H1 (cell line): Measurements from ENCODE around the gene GPC4. TPM values are rescaled to one million over a fixed set of nuclear protein-coding genes. Genes with fewer than 3 reads are reported as not detected.

Experiments
- CTCF ChIA-PET: fragments of 300-600 bp; sonication (Branson Sonifier 250); formaldehyde crosslinking; loops from one replicate; lab custom pipeline; 2021; ENCODE audit not compliant: partially characterized antibody; lab: Charles Lee
- POLR2A ChIA-PET: fragments of 300-600 bp; sonication (Branson Sonifier 250); formaldehyde crosslinking; loops from one replicate; lab custom pipeline; 2021; ENCODE audit warnings: inconsistent platforms; ENCODE audit not compliant: partially characterized antibody; lab: Charles Lee
- DNase-seq, 2 experiments: peaks; one replicate each; pipeline versions ENCODE4 v3.0.0 to v3.0.0-alpha.2; 2010 to 2022; ENCODE audit warnings: low spot score in 2 of 2, low read depth in 1 of 2, mixed read lengths in 1 of 2
- FAIRE-seq: peaks from 2 replicates; lab custom pipeline; 2011; peaks lifted over from hg19 to GRCh38; lab: Jason Lieb, UNC
- H2AFZ ChIP-seq: 2 replicates; pipeline ENCODE4 v1.8.1; 2012; ENCODE audit warnings: low read length, inconsistent platforms
- H2AK5ac ChIP-seq: 2 replicates; pipeline ENCODE4 v1.6.1; 2013; ENCODE audit warnings: low read depth, low read length
- H2BK120ac ChIP-seq: replicated peaks from 2 replicates; pipeline ENCODE3; 2013; ENCODE audit warnings: low read depth, low read length, inconsistent platforms
- H2BK12ac ChIP-seq: 2 replicates; pipeline ENCODE4 v1.6.1; 2013; ENCODE audit warnings: low read depth, low read length
- H2BK15ac ChIP-seq: 2 replicates; pipeline ENCODE4 v1.6.1; 2013; ENCODE audit warnings: low read length
- H2BK20ac ChIP-seq: 2 replicates; pipeline ENCODE4 v1.6.1; 2013; ENCODE audit warnings: low read length
- H2BK5ac ChIP-seq: 2 replicates; pipeline ENCODE4 v1.6.1; 2013; ENCODE audit warnings: low read depth, low read length
- H3K14ac ChIP-seq: 2 replicates; pipeline ENCODE4 v1.6.1; 2013; ENCODE audit warnings: inconsistent platforms; ENCODE audit not compliant: insufficient read length
- H3K18ac ChIP-seq: 2 replicates; pipeline ENCODE4 v1.6.1; 2013; ENCODE audit warnings: low read length; ENCODE audit errors: extremely low read depth
- H3K23ac ChIP-seq: 2 replicates; pipeline ENCODE4 v1.6.1; 2013; ENCODE audit warnings: inconsistent platforms; ENCODE audit not compliant: insufficient read length
- H3K23me2 ChIP-seq: 2 replicates; pipeline ENCODE4 v1.6.1; 2013; ENCODE audit warnings: low read depth, low read length
- H3K27ac ChIP-seq: 2 replicates; pipeline ENCODE4 v1.6.1; 2011; ENCODE audit warnings: low read depth, low read length, inconsistent platforms
- H3K27me3 ChIP-seq, 4 experiments: replicated peaks in 1 of 4; 1 replicate in 1 of 4; 2 replicates in 3 of 4; pipeline versions ENCODE4 v1.6.1 to v1.8.1; 2011 to 2013; ENCODE audit warnings: low read length in 3 of 4, mild to moderate bottlenecking in 3 of 4, inconsistent platforms in 2 of 4, mixed read lengths in 2 of 4, moderate library complexity in 1 of 4; ENCODE audit not compliant: control insufficient read depth in 3 of 4, insufficient read depth in 3 of 4; ENCODE audit errors: extremely low read depth in 1 of 4
- H3K36me3 ChIP-seq, 4 experiments: 2 replicates each; pipeline versions ENCODE4 v1.6.1 to v1.8.1; 2011 to 2013; ENCODE audit warnings: mild to moderate bottlenecking in 4 of 4, low read length in 3 of 4, moderate library complexity in 2 of 4, control low read depth in 1 of 4, inconsistent platforms in 1 of 4; ENCODE audit not compliant: insufficient read depth in 4 of 4, control insufficient read depth in 2 of 4
- H3K4ac ChIP-seq: replicated peaks from 2 replicates; pipeline ENCODE3; 2013; ENCODE audit warnings: low read length, low read depth, mixed read lengths, inconsistent platforms; ENCODE audit not compliant: insufficient read length
- H3K4me1 ChIP-seq, 4 experiments: replicated peaks in 1 of 4; 1 replicate in 1 of 4; 2 replicates in 3 of 4; pipeline versions ENCODE4 v1.6.1 to v1.8.1; 2011 to 2013; ENCODE audit warnings: low read length in 3 of 4, inconsistent platforms in 2 of 4, mixed read lengths in 1 of 4; ENCODE audit not compliant: insufficient read depth in 4 of 4, control insufficient read depth in 3 of 4
- H3K4me2 ChIP-seq, 2 experiments: 2 replicates each; pipeline versions ENCODE4 v1.6.1 to v1.8.1; 2011 to 2013; ENCODE audit warnings: low read depth in 2 of 2, low read length in 2 of 2, control low read depth in 1 of 2, inconsistent platforms in 1 of 2, mild to moderate bottlenecking in 1 of 2; ENCODE audit not compliant: insufficient read depth in 1 of 2
- H3K4me3 ChIP-seq, 4 experiments: fragments of 200-600, 300-600 bp in 1 of 4; sonication (generic), shearing (Covaris generic), sonication (Bioruptor Twin) in 1 of 4; 2 replicates each; pipeline versions ENCODE4 v1.5.1 to v1.8.1; 2011 to 2016; ENCODE audit warnings: low read length in 4 of 4, low read depth in 3 of 4, control low read depth in 2 of 4, inconsistent platforms in 2 of 4, mild to moderate bottlenecking in 2 of 4, mixed read lengths in 1 of 4, moderate library complexity in 1 of 4; ENCODE audit not compliant: insufficient read depth in 2 of 4; ENCODE audit errors: extremely low read depth in 1 of 4
- H3K56ac ChIP-seq: replicated peaks from 2 replicates; pipeline ENCODE3; 2013; ENCODE audit warnings: low read depth, mild to moderate bottlenecking, mixed read lengths, low read length, inconsistent platforms; ENCODE audit not compliant: insufficient read length
- H3K79me1 ChIP-seq: 2 replicates; pipeline ENCODE4 v1.6.1; 2013; ENCODE audit warnings: low read depth, low read length, control low read depth
- H3K79me2 ChIP-seq, 2 experiments: 2 replicates each; pipeline versions ENCODE4 v1.6.1 to v1.8.1; 2012 to 2013; ENCODE audit warnings: low read length in 2 of 2, mild to moderate bottlenecking in 2 of 2, inconsistent platforms in 1 of 2; ENCODE audit not compliant: insufficient read depth in 2 of 2, control insufficient read depth in 1 of 2
- H3K9ac ChIP-seq, 4 experiments: replicated peaks in 1 of 4; 1 replicate in 1 of 4; 2 replicates in 3 of 4; pipeline versions ENCODE4 v1.6.1 to v1.8.1; 2011 to 2013; ENCODE audit warnings: low read depth in 3 of 4, low read length in 3 of 4, control low read depth in 2 of 4, mild to moderate bottlenecking in 2 of 4, moderate library complexity in 2 of 4, inconsistent platforms in 1 of 4; ENCODE audit errors: extremely low read depth in 1 of 4
- H3K9me3 ChIP-seq, 2 experiments: 2 replicates each; pipeline versions ENCODE4 v1.6.1 to v1.8.1; 2012 to 2013; ENCODE audit warnings: mild to moderate bottlenecking in 2 of 2, moderate library complexity in 2 of 2, control low read depth in 1 of 2, inconsistent platforms in 1 of 2, low read depth in 1 of 2, low read length in 1 of 2, mixed read lengths in 1 of 2; ENCODE audit not compliant: insufficient read depth in 2 of 2
- H4K20me1 ChIP-seq, 2 experiments: replicated peaks in 1 of 2; 2 replicates each; pipeline versions ENCODE3 to v1.8.1; 2011 to 2013; ENCODE audit warnings: inconsistent platforms in 2 of 2, low read length in 2 of 2, mild to moderate bottlenecking in 1 of 2; ENCODE audit not compliant: insufficient read depth in 2 of 2, control insufficient read depth in 1 of 2
- H4K5ac ChIP-seq: 2 replicates; pipeline ENCODE4 v1.6.1; 2013; ENCODE audit warnings: low read length, low read depth, mixed read lengths, inconsistent platforms; ENCODE audit not compliant: insufficient read length
- H4K8ac ChIP-seq: 2 replicates; pipeline ENCODE4 v1.8.0; 2013; ENCODE audit warnings: mild to moderate bottlenecking, moderate library complexity, low read length, inconsistent platforms; ENCODE audit not compliant: insufficient read depth; ENCODE audit errors: extremely low read depth
- H4K91ac ChIP-seq: replicated peaks from 2 replicates; pipeline ENCODE3; 2013; ENCODE audit warnings: low read length, mixed read lengths, inconsistent platforms; ENCODE audit not compliant: insufficient read length
- BACH1 ChIP-seq: IDR thresholded peaks from 2 replicates; pipeline ENCODE4 v1.6.1; 2012; ENCODE audit warnings: low read length, improper control_type of control experiment
- EP300 ChIP-seq, 2 experiments: IDR thresholded peaks; 1 replicate in 1 of 2; 2 replicates in 1 of 2; pipeline ENCODE4 v1.6.1; 2011 to 2012; ENCODE audit warnings: low read depth in 2 of 2, low read length in 2 of 2, mild to moderate bottlenecking in 2 of 2, borderline replicate concordance in 1 of 2, inconsistent platforms in 1 of 2, moderate library complexity in 1 of 2
- FOSL1 ChIP-seq: IDR thresholded peaks from 2 replicates; pipeline ENCODE4 v1.6.1; 2011; ENCODE audit warnings: mild to moderate bottlenecking, low read depth, low read length, moderate library complexity; ENCODE audit not compliant: insufficient read depth
- KDM5A ChIP-seq: fragments of 200-600 bp; IDR thresholded peaks from 2 replicates; pipeline ENCODE4 v1.7.1; 2012; ENCODE audit warnings: mild to moderate bottlenecking, low read length, inconsistent platforms, mixed read lengths
- NRF1 ChIP-seq: IDR thresholded peaks from 2 replicates; pipeline ENCODE4 v1.6.1; 2011; ENCODE audit warnings: mild to moderate bottlenecking, low read depth, low read length, improper control_type of control experiment
- PHF8 ChIP-seq: fragments of 200-600 bp; sonication (generic); conservative IDR thresholded peaks from 2 replicates; pipeline ENCODE4 v1.7.1; 2012; ENCODE audit warnings: low read depth, mild to moderate bottlenecking, inconsistent platforms, low read length, moderate library complexity
- POLR2AphosphoS5 ChIP-seq: IDR thresholded peaks from 2 replicates; pipeline ENCODE4 v1.6.1; 2011; ENCODE audit warnings: low read depth, low read length
- POU5F1 ChIP-seq: IDR thresholded peaks from 2 replicates; pipeline ENCODE4 v1.6.1; 2011; ENCODE audit warnings: low read depth, mild to moderate bottlenecking, low read length, moderate library complexity
- TAF1 ChIP-seq: IDR thresholded peaks from 2 replicates; pipeline ENCODE4 v1.6.1; 2011; ENCODE audit warnings: mild to moderate bottlenecking, low read depth, low read length
- TAF7 ChIP-seq: optimal IDR thresholded peaks from 2 replicates; pipeline ENCODE3; 2011; ENCODE audit warnings: low read depth, mild to moderate bottlenecking, inconsistent platforms, low read length, moderate library complexity, borderline replicate concordance
- polyA plus RNA-seq, 7 experiments: library from polyadenylated mRNA; depleted of rRNA in 3 of 7; stranded (reverse) in 5 of 7; unstranded in 2 of 7; fragments of >200 nt in 5 of 7; fragments of 200-250 nt in 2 of 7; gene quantifications; 1 replicate in 5 of 7; 2 replicates in 1 of 7; 4 replicates in 1 of 7; pipeline versions ENCODE4 v1.2.1 to v1.2.3, GENCODE V29; 2011 to 2013; ENCODE audit warnings: missing spikeins in 2 of 7, mixed read lengths in 2 of 7
- total RNA-seq: library from RNA; stranded (reverse); fragmentation: NEBNext Ultra II Directional; extraction: Animal tissue kit (Norgen Biotek cat#: 25700); gene quantifications from 2 replicates; pipeline ENCODE4 v1.2.1, GENCODE V29; 2021
- TF ChIP-seq, protein P1 (sequence below): IDR thresholded peaks from 2 replicates; pipeline ENCODE4 v1.6.1; 2012; ENCODE audit warnings: inconsistent platforms

Gene GPC4
- total and polyA plus RNA-seq, 2 of the 8 experiments (the other 6 are each of a cell fraction or from before 2014, with no cell fraction given): 46.8 to 230 TPM

- Histone ChIP-seq H4K8ac (no peak overlapping the region), H2BK15ac (no peak overlapping the region), H3K4me2 (no peak overlapping the region), H3K79me1 (no peaks in the 10 kb centered on the region), H4K5ac (no peak overlapping the region), H3K18ac (no peak overlapping the region), H3K14ac (no peak overlapping the region), H3K79me2 (peaks cover 0 to 2% of the 10 kb centered on the region in 2 experiments; a peak in 1 of 4 replicates), H4K20me1 (no peaks in the 10 kb centered on the region), H2BK120ac (no peak overlapping the region), H3K9me3 (no peaks in the 10 kb centered on the region), H4K91ac (no peak overlapping the region), H2BK12ac (no peak overlapping the region), H2AFZ (no peak overlapping the region), H3K4ac (no peak overlapping the region), H3K27ac (no peak overlapping the region), H3K23ac (no peak overlapping the region), H3K36me3 (peaks cover 6 to 74% (median 39%) of the 10 kb centered on the region in 4 experiments), H3K4me1 (no peaks in the 10 kb centered on the region), H2AK5ac (no peak overlapping the region), H3K23me2 (no peaks in the 10 kb centered on the region), H3K27me3 (no peaks in the 10 kb centered on the region), H3K56ac (no peak overlapping the region), H3K4me3 (no peak overlapping the region), H3K9ac (no peak overlapping the region), H2BK5ac (no peak overlapping the region), H2BK20ac (no peak overlapping the region)
- FAIRE-seq: no peak
- no peak for DNase-seq
- ChIA-PET CTCF (interaction anchor here (1.0 kb wide), 1 partner anchor 12 kb away, joined by 3 read pairs; no protein-coding TSS in a partner anchor), POLR2A (no interaction called here)
- no peak for TF ChIP-seq NRF1
- TF ChIP-seq PHF8: no peak
- no peak for TF ChIP-seq TAF7
- no peak for TF ChIP-seq TAF1
- no peak for TF ChIP-seq POLR2AphosphoS5
- no peak for TF ChIP-seq KDM5A
- no peak for TF ChIP-seq FOSL1
- no peak for TF ChIP-seq BACH1
- TF ChIP-seq EP300 (IDR thresholded peaks at IDR 0.05; ENCODE audit: borderline replicate concordance in 1 of 2, low read depth in 2 of 2, low read length in 2 of 2): no peak
- TF ChIP-seq, protein P1, sequence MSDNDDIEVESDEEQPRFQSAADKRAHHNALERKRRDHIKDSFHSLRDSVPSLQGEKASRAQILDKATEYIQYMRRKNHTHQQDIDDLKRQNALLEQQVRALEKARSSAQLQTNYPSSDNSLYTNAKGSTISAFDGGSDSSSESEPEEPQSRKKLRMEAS: no peak
- TF ChIP-seq POU5F1: no peak
Measured at GRCh38 chrX:133300591-133300990, 114.7 kb downstream of the GPC4 start.
